Keratinocyte (primary cell): ENCODE results near the gene PAM16. TPM values are rescaled to one million over a fixed set of nuclear protein-coding genes. Genes with fewer than 3 reads are reported as not detected.

Experiments used
- DNase-seq: peaks from one replicate; pipeline ENCODE4 v3.0.0-alpha.2; 2011; ENCODE audit warnings: low read depth, missing footprints, low spot score
- FAIRE-seq: peaks from 2 replicates; lab custom pipeline; 2011; peaks lifted over from hg19 to GRCh38; lab: Jason Lieb, UNC
- H2AFZ ChIP-seq: 2 replicates; pipeline ENCODE4 v1.6.0; 2012; ENCODE audit warnings: low read length, control low read depth, inconsistent platforms; ENCODE audit not compliant: control insufficient read depth
- H3K27ac ChIP-seq: 2 replicates; pipeline ENCODE4 v1.5.1; 2011; ENCODE audit warnings: low read length; ENCODE audit not compliant: control insufficient read depth, insufficient read depth
- H3K27me3 ChIP-seq: 3 replicates; pipeline ENCODE4 v1.6.0; 2011; ENCODE audit warnings: low read length; ENCODE audit not compliant: control insufficient read depth, insufficient read depth; ENCODE audit errors: extremely low read depth
- H3K36me3 ChIP-seq, 2 experiments: 2 replicates in 1 of 2; 3 replicates in 1 of 2; pipeline ENCODE4 v1.5.1; 2011; ENCODE audit warnings: low read length in 2 of 2, mild to moderate bottlenecking in 1 of 2; ENCODE audit not compliant: control insufficient read depth in 2 of 2, insufficient read depth in 2 of 2; ENCODE audit errors: extremely low read depth in 1 of 2
- H3K4me1 ChIP-seq: 3 replicates; pipeline ENCODE4 v1.5.1; 2011; ENCODE audit warnings: low read length; ENCODE audit not compliant: control insufficient read depth, insufficient read depth; ENCODE audit errors: extremely low read depth
- H3K4me2 ChIP-seq: 3 replicates; pipeline ENCODE4 v1.6.0; 2011; ENCODE audit warnings: low read depth, low read length; ENCODE audit not compliant: control insufficient read depth, insufficient read depth; ENCODE audit errors: extremely low read depth
- H3K4me3 ChIP-seq, 3 experiments: fragments of 200-600 bp in 1 of 3; sonication (generic) in 1 of 3; 2 replicates in 2 of 3; 3 replicates in 1 of 3; pipeline ENCODE4 v1.5.1; 2011 to 2016; ENCODE audit warnings: low read length in 3 of 3, mild to moderate bottlenecking in 3 of 3, control low read depth in 2 of 3, inconsistent platforms in 1 of 3, low read depth in 1 of 3, mixed read lengths in 1 of 3, mixed run types in 1 of 3, moderate library complexity in 1 of 3; ENCODE audit not compliant: control insufficient read depth in 2 of 3, insufficient read depth in 2 of 3; ENCODE audit errors: extremely low read depth in 1 of 3
- H3K79me2 ChIP-seq: 2 replicates; pipeline ENCODE4 v1.6.0; 2012; ENCODE audit warnings: low read length; ENCODE audit not compliant: control insufficient read depth, insufficient read depth
- H3K9ac ChIP-seq: 3 replicates; pipeline ENCODE4 v1.6.0; 2011; ENCODE audit warnings: low read length; ENCODE audit not compliant: control insufficient read depth, insufficient read depth; ENCODE audit errors: extremely low read depth
- H3K9me1 ChIP-seq: 3 replicates; pipeline ENCODE4 v1.6.0; 2011; ENCODE audit warnings: low read length; ENCODE audit not compliant: control insufficient read depth, insufficient read depth; ENCODE audit errors: extremely low read depth
- H3K9me3 ChIP-seq: 2 replicates; pipeline ENCODE4 v1.5.1; 2012; ENCODE audit warnings: low read depth, low read length; ENCODE audit not compliant: control insufficient read depth
- H4K20me1 ChIP-seq: 3 replicates; pipeline ENCODE4 v1.6.0; 2011; ENCODE audit warnings: low read length; ENCODE audit not compliant: control insufficient read depth, insufficient read depth; ENCODE audit errors: extremely low read depth
- EZH2 ChIP-seq: IDR thresholded peaks from one replicate; pipeline ENCODE4 v1.6.1; 2012; ENCODE audit warnings: inconsistent platforms, mild to moderate bottlenecking, low read length, moderate library complexity
- dilution Hi-C: fragments of 300-500 bp; cut with MboI; formaldehyde crosslinking; loops from one replicate; pipeline ENCODE4 v1.7.0; 2020; ENCODE audit warnings: low sequenced_read_pairs; ENCODE audit not compliant: extremely low pct_ligation_motif_present
- polyA plus RNA-seq, 5 experiments: library from polyadenylated mRNA; depleted of rRNA in 3 of 5; stranded (reverse) in 3 of 5; stranded (forward) in 1 of 5; unstranded in 1 of 5; fragments of >200 nt; gene quantifications; 1 replicate in 1 of 5; 2 replicates in 3 of 5; 3 replicates in 1 of 5; pipeline versions ENCODE4 v1.2.1 to v1.2.3, GENCODE V29; 2011 to 2012; ENCODE audit warnings: missing spikeins in 2 of 5, low read depth in 1 of 5, low replicate concordance in 1 of 5
- TF ChIP-seq, protein P1 (sequence below), 3 experiments: IDR thresholded peaks in 1 of 3; conservative IDR thresholded peaks in 1 of 3; optimal IDR thresholded peaks in 1 of 3; 2 replicates in 2 of 3; 3 replicates in 1 of 3; pipeline versions ENCODE3 to v1.5.1; 2011; ENCODE audit warnings: low read length in 3 of 3, mild to moderate bottlenecking in 3 of 3, moderate library complexity in 2 of 3, control low read depth in 1 of 3, inconsistent platforms in 1 of 3; ENCODE audit not compliant: insufficient read depth in 2 of 3; ENCODE audit errors: extremely low read depth in 1 of 3

Gene PAM16
- polyA plus RNA-seq, 1 donor (not counting 4 experiments of a cell fraction or from before 2014, with no cell fraction given) = 32.7 TPM

DNA sequence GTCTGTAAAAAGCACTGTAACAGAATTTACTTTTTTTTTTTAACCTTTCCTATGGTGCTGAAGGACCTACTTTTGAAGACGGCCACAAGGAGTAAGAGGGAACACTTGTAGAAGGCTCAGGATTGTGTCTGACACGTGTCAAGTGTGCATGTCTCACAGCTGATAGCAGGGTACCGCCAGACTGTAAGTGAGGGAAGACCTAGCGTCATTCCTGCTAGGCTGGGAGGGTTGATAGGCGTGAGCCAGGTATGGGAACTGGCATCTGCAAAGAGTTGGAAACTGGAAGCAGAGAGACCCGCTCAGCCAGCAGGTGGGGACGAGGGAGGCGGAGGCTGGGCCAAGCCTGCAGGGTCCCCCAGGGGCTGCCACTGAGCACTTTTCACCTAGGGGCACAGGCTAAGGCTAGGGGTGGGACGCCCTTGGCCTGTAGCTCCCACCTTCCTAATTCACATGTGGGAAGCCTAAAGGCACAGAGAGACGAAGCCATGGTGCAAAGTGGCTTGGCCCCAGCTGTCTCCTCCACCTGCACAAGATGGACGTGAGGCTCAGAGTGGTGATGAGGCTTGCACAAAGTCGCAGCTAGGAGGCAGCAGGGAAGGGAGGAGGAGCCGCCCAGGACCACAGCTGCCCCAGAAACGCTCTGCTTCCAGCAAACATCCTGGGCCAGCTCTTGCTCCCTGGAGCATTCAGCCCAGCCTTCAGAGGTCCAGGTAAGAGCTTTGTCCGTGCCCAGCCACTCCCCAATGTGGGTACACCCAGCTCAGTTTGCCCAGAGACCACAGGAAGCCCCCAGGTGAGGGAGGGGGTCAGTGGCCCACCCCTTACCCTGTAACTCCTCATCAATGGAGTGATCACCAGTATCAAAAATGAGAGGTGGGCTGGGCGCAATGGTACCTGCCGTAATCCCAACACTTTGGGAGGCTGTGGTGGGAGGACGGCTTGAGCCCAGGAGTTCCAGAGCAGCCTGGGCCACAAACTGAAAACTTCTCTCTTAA, 39.4 kb upstream of the PAM16 start:
- Histone ChIP-seq H3K4me3 (no peak overlapping the region), H3K4me1 (peaks cover 11% of the 10 kb centered on the region), H3K9ac (no peak overlapping the region), H3K79me2 (no peaks in the 10 kb centered on the region), H3K9me3 (no peaks in the 10 kb centered on the region), H3K36me3 (peaks cover 12 to 23% of the 10 kb centered on the region in 2 experiments), H3K27ac (no peak overlapping the region), H4K20me1 (peaks cover 3% of the 10 kb centered on the region), H3K4me2 (no peak overlapping the region), H2AFZ (no peak overlapping the region), H3K9me1 (no peaks in the 10 kb centered on the region), H3K27me3 (no peaks in the 10 kb centered on the region)
- DNase-seq (no peak), FAIRE-seq (no peak)
- dilution Hi-C loops = no loop called here
- TF ChIP-seq, protein P1, sequence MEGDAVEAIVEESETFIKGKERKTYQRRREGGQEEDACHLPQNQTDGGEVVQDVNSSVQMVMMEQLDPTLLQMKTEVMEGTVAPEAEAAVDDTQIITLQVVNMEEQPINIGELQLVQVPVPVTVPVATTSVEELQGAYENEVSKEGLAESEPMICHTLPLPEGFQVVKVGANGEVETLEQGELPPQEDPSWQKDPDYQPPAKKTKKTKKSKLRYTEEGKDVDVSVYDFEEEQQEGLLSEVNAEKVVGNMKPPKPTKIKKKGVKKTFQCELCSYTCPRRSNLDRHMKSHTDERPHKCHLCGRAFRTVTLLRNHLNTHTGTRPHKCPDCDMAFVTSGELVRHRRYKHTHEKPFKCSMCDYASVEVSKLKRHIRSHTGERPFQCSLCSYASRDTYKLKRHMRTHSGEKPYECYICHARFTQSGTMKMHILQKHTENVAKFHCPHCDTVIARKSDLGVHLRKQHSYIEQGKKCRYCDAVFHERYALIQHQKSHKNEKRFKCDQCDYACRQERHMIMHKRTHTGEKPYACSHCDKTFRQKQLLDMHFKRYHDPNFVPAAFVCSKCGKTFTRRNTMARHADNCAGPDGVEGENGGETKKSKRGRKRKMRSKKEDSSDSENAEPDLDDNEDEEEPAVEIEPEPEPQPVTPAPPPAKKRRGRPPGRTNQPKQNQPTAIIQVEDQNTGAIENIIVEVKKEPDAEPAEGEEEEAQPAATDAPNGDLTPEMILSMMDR (optimal IDR thresholded peaks at IDR 0.05 in 1 of 3, IDR thresholded peaks at IDR 0.05 in 1 of 3, conservative IDR thresholded peaks at IDR 0.05 in 1 of 3; ENCODE audit: extremely low read depth in 1 of 3, insufficient read depth in 2 of 3, low read length in 3 of 3) = no peak
- no peak for TF ChIP-seq EZH2

DNA sequence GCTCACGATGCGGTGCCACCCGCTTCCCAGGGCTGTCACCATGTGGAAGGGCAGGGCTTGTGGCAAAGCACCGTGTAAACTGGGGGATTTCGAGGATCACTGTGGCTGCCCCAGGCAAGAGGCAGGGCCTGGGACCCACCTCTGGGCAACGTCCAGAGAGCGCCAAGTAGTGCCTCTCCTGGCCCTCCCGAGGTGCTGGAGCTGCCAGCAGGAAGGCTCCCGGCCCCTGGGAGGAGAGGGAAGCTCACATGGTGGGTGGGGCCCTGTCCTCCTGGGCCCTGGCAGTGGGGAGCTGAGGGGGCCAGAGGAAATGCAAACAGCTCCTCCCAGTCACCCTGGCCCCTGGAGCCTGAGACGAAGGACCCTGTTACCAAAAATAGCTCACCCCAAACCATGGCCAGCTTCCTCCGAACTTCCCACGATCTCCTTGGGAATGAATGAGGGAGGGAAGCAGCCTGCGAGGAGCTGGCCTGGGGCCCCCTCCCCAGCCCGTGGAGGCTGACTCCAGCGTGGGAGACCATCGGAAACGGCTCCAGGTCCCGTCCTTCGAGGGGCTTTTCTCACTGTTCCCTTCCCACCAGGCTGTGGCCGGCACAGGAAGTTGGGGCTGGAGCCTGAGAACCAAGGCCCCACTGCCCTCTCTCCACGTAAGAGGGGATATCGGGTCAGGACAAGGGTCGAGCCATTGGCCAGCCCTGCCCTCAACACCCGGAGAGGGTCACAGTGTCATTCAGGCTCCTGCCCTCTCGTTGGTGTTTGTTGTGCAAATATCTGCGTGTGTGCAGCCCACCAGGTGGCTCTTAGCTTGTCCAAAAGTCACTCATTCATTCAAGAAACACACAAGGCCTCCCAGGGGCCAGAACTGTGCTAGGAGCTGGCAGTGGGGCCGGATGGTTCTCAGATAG, 38.2 kb upstream of the PAM16 start:
- Histone ChIP-seq H3K9me3 (no peaks in the 10 kb centered on the region), H3K27ac (no peak overlapping the region), H3K4me1 (peaks cover 11% of the 10 kb centered on the region), H2AFZ (no peak overlapping the region), H3K9me1 (no peaks in the 10 kb centered on the region), H3K4me2 (no peak overlapping the region), H3K9ac (no peak overlapping the region), H4K20me1 (peaks cover 3% of the 10 kb centered on the region), H3K27me3 (no peaks in the 10 kb centered on the region), H3K36me3 (peaks cover 9 to 22% of the 10 kb centered on the region in 2 experiments), H3K4me3 (no peak overlapping the region), H3K79me2 (no peaks in the 10 kb centered on the region)
- TF ChIP-seq EZH2 = no peak
- TF ChIP-seq, protein P1 (optimal IDR thresholded peaks at IDR 0.05 in 1 of 3, IDR thresholded peaks at IDR 0.05 in 1 of 3, conservative IDR thresholded peaks at IDR 0.05 in 1 of 3; ENCODE audit: extremely low read depth in 1 of 3, insufficient read depth in 2 of 3, low read length in 3 of 3) = no peak
- dilution Hi-C loops = no loop called here
- DNase-seq (no peak), FAIRE-seq (no peak)
